OCI-LY3 (cell line): Measurements from ENCODE around the gene SLC9A4.

ENCODE experiments used
- H2AFZ ChIP-seq: fragments of 200-600, 300-600 bp; shearing (Covaris generic); 2 replicates; pipeline ENCODE4 v1.6.0; 2014; ENCODE audit warnings: antibody characterized with exemption, low read depth, low read length
- H3K27ac ChIP-seq: fragments of 200-600, 300-600 bp; sonication (generic); 2 replicates; pipeline ENCODE4 v1.5.1; 2014; ENCODE audit warnings: mild to moderate bottlenecking, low read length, moderate library complexity, mixed read lengths
- H3K27me3 ChIP-seq: fragments of 200-600, 300-600 bp; sonication (generic); 2 replicates; pipeline ENCODE4 v1.6.1; 2014; ENCODE audit warnings: low read depth, low read length, mixed read lengths
- H3K36me3 ChIP-seq: fragments of 200-600, 300-600 bp; sonication (generic); replicated peaks from 2 replicates; pipeline ENCODE3; 2014; ENCODE audit warnings: low read depth, low read length, mixed read lengths
- H3K4me1 ChIP-seq: fragments of 300-600, 200-600 bp; sonication (generic); 2 replicates; pipeline ENCODE4 v1.6.1; 2014; ENCODE audit warnings: low read length, mixed read lengths
- H3K4me2 ChIP-seq: fragments of 200-600, 300-600 bp; sonication (generic); 2 replicates; pipeline ENCODE4 v1.6.1; 2014; ENCODE audit warnings: low read length, mixed read lengths
- H3K4me3 ChIP-seq: fragments of 300-600, 200-600 bp; sonication (generic); 2 replicates; pipeline ENCODE4 v1.5.1; 2014; ENCODE audit warnings: antibody characterized with exemption, mild to moderate bottlenecking, low read length, moderate library complexity
- H3K79me2 ChIP-seq: fragments of 300-600, 200-600 bp; shearing (Covaris generic); 2 replicates; pipeline ENCODE4 v1.6.1; 2014; ENCODE audit warnings: mild to moderate bottlenecking, low read length, mixed read lengths
- H3K9ac ChIP-seq: fragments of 300-600, 200-600 bp; shearing (Covaris generic); 2 replicates; pipeline ENCODE4 v1.6.0; 2014; ENCODE audit warnings: mild to moderate bottlenecking, low read length, moderate library complexity
- H3K9me3 ChIP-seq: fragments of 200-600, 300-600 bp; shearing (Covaris generic); 2 replicates; pipeline ENCODE4 v1.6.1; 2014; ENCODE audit warnings: low read length, mixed read lengths; ENCODE audit not compliant: insufficient read depth
- H4K20me1 ChIP-seq: fragments of 200-600, 300-600 bp; sonication (generic); 2 replicates; pipeline ENCODE4 v1.6.1; 2016; ENCODE audit warnings: low read length, mixed read lengths; ENCODE audit not compliant: insufficient read depth
- EZH2phosphoT487 ChIP-seq: fragments of 200-600 bp; shearing (Covaris generic); IDR thresholded peaks from 2 replicates; pipeline ENCODE4 v1.6.1; 2018; ENCODE audit warnings: antibody characterized with exemption, mixed run types, low read depth
- TF ChIP-seq, protein P1 (sequence below): fragments of 200-600, 300-600 bp; sonication (generic); IDR thresholded peaks from 2 replicates; pipeline ENCODE4 v1.5.1; 2014; ENCODE audit warnings: antibody characterized with exemption, low read length, low read depth

The SLC9A4 gene

DNA sequence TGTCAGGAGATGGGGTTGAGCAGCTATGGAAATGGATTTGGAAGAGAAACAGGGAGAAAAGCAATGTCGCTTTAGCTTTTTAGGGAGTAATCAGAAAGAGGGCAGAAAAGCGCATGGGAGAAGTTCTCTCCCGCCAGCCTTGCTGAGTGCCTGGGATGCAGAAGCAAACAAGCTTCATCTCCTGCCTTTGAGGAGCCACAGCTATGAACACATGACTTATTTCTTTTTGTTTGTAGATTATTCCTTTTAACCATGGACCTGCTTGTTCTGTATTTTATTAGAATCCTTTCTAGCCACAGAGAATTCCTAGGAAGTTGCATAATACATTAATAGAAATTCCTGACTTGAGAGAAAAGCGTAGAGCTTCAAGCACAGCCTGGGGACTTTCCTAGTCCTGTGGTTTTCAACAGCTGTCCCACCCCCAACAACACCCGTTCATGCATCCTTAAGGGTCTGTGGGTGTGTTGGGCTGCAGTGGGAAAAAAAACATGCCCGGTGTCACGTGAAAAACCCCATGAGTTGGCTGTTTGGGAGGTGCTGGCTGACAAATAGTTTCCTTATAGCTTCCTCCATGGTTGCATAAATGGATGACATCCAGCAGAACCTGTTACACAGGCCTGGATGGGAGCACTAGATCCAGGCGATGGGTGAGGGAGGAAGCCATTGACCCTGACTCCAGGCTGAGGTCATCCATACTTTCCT is 14.9 kb downstream of the SLC9A4 start:
- no peaks in the 10 kb centered on the region for H4K20me1 ChIP-seq

DNA sequence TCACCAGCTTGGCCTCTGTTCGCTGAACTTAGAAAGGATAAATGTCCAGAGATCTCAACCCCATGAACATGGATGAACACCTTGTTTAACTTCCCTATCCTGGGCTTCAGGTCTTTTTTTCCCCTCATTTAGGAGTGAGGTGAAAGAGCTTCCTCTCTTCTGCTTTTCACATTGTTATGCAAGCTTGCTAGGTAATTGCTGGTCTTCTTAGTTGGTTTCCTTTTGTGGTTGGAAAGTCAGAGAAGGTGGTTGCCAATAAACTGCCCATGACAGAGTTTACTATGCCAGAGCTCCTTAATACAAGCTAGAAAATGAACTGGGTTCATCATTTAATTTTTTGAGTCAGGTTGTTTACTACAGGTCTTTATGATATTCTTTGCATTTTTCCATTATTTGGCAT is 16.6 kb downstream of the SLC9A4 start:
- Histone ChIP-seq H3K27ac (no peak overlapping the region), H3K4me3 (no peak overlapping the region), H3K79me2 (no peaks in the 10 kb centered on the region), H3K36me3 (peaks cover 8% of the 10 kb centered on the region), H3K4me1 (no peaks in the 10 kb centered on the region), H3K9me3 (0 out of 2 replicates have a peak, but pooled peaks cover 3% of the 10 kb centered on the region), H4K20me1 (no peaks in the 10 kb centered on the region), H2AFZ (peak overlapping the region; percentile 39; the same call in 1 of the 2 replicates), H3K27me3 (no peaks in the 10 kb centered on the region), H3K4me2 (no peak overlapping the region), H3K9ac (no peak overlapping the region)
- no peak for TF ChIP-seq EZH2phosphoT487
- TF ChIP-seq, protein P1, sequence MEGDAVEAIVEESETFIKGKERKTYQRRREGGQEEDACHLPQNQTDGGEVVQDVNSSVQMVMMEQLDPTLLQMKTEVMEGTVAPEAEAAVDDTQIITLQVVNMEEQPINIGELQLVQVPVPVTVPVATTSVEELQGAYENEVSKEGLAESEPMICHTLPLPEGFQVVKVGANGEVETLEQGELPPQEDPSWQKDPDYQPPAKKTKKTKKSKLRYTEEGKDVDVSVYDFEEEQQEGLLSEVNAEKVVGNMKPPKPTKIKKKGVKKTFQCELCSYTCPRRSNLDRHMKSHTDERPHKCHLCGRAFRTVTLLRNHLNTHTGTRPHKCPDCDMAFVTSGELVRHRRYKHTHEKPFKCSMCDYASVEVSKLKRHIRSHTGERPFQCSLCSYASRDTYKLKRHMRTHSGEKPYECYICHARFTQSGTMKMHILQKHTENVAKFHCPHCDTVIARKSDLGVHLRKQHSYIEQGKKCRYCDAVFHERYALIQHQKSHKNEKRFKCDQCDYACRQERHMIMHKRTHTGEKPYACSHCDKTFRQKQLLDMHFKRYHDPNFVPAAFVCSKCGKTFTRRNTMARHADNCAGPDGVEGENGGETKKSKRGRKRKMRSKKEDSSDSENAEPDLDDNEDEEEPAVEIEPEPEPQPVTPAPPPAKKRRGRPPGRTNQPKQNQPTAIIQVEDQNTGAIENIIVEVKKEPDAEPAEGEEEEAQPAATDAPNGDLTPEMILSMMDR: no peak

More for the DNA sequence above, 14.9 kb downstream of the SLC9A4 start:
- Histone ChIP-seq H3K9ac (no peak overlapping the region), H3K4me3 (no peak overlapping the region), H3K79me2 (no peaks in the 10 kb centered on the region), H3K36me3 (peaks cover 5% of the 10 kb centered on the region), H3K4me1 (no peaks in the 10 kb centered on the region), H3K27ac (no peak overlapping the region), H3K9me3 (no peaks in the 10 kb centered on the region), H3K27me3 (no peaks in the 10 kb centered on the region), H2AFZ (no peak overlapping the region), H3K4me2 (no peak overlapping the region)
- TF ChIP-seq, protein P1: no peak
- no peak for TF ChIP-seq EZH2phosphoT487

DNA sequence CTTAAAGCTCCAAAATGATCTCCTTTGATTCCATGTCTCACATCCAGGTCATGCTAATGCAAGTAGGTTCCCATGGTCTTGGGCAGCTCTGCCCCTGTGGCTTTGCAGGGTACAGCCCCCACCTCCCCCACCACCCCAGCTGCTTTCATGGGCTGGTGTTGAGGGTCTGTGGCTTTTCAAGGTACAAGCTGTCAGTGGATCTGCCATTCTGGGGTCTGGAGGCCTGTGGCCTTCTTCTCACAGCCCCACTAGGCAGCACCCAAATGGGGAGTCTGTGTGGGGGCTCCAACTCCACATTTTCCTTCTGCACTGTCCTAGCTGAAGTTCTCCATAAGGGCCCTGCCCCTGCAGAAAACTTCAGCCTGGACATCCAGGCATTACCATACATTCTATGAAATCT is 19.0 kb downstream of the SLC9A4 start:
- Histone ChIP-seq H3K4me1 (no peaks in the 10 kb centered on the region), H3K36me3 (peaks cover 8% of the 10 kb centered on the region), H3K27ac (no peak overlapping the region), H3K4me2 (no peak overlapping the region), H3K9ac (no peak overlapping the region), H2AFZ (no peak overlapping the region), H3K4me3 (no peak overlapping the region), H3K79me2 (no peaks in the 10 kb centered on the region), H3K9me3 (0 out of 2 replicates have a peak, but pooled peaks cover 3% of the 10 kb centered on the region), H3K27me3 (no peaks in the 10 kb centered on the region), H4K20me1 (no peaks in the 10 kb centered on the region)
- no peak for TF ChIP-seq EZH2phosphoT487
- TF ChIP-seq, protein P1: no peak

DNA sequence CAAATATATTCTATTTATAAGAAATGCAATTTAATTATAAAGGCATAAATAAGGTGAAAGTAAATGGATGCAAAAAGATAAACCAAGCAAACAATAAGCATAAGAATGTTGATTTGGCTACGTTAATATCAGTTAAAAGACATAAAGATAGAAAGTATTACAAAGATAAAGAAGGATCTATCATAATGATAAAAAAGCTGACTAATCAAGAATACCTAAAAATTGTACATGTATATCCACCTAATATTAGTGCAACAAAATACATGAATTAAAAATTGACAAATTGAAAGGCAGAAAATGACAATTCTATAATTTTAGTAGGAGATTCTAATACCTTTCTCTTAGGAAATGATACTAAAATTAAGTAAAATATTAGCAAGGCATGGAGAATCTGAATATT is 21.5 kb downstream of the SLC9A4 start:
- no peak overlapping the region for H3K27ac ChIP-seq
- H3K4me1 ChIP-seq: peaks cover 18% of the 10 kb centered on the region
- peaks cover 8% of the 10 kb centered on the region for H3K36me3 ChIP-seq
- H3K9me3 ChIP-seq: 0 out of 2 replicates have a peak, but pooled peaks cover 3% of the 10 kb centered on the region
- no peak overlapping the region for H2AFZ ChIP-seq
- no peak overlapping the region for H3K4me2 ChIP-seq
- H3K79me2 ChIP-seq: no peaks in the 10 kb centered on the region
- no peaks in the 10 kb centered on the region for H4K20me1 ChIP-seq
- H3K27me3 ChIP-seq: no peaks in the 10 kb centered on the region
- no peak overlapping the region for H3K4me3 ChIP-seq
- TF ChIP-seq, protein P1: no peak
- no peak for TF ChIP-seq EZH2phosphoT487
- H3K9ac ChIP-seq: no peak overlapping the region
